Gastroesophageal sphincter (tissue), 3 donors: ENCODE measurements around the gene PLAU.

Source experiments
- EP300 ChIP-seq: sonication (generic); formaldehyde crosslinking; IDR thresholded peaks from one replicate; pipeline ENCODE4 v1.6.1; 2017; ENCODE audit warnings: antibody characterized with exemption, mild to moderate bottlenecking
- TF ChIP-seq, protein P1 (sequence below), 4 experiments: fragments of 200-600 bp in 2 of 4; fragments of 450-650 bp in 2 of 4; sonication (generic) in 1 of 4; IDR thresholded peaks; one replicate each; pipeline ENCODE4 v1.5.1; 2017 to 2019; ENCODE audit warnings: antibody characterized with exemption in 4 of 4, mild to moderate bottlenecking in 2 of 4, moderate library complexity in 2 of 4

DNA sequence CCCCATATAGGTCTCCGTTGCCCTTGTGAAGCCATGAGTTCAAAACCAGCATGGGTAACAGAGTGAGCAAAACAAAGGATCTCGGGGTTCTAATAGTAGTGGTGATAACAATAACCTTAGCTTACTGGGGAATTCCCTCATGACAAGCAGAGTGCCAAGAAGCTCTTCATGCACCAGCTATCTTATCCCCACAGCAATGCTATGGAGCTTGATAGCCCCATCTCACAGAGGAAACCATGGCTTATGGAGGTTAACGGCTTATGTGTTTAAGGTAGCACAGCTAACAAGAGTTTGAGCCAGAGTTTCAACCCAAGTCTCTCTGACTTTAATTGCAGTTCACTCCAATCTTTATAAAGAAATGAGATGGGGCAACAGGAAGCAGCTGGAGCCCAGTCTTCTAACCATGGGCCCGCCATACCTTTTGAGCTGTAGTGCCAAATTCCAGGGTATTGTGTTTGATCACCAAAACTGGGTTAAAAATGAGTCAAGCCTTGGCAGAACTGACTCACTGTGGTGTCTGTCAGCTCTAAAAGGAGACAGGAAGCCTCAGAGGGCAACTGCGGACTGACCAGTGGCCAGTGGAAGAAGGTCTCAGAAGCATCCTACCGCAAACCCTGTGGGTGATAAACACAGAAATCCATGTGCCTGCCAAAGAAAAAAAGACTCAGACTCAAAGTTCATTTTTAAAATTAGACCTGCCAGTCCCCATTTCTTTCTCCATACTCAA lies 16.5 kb upstream of the PLAU start:
- TF ChIP-seq, protein P1, sequence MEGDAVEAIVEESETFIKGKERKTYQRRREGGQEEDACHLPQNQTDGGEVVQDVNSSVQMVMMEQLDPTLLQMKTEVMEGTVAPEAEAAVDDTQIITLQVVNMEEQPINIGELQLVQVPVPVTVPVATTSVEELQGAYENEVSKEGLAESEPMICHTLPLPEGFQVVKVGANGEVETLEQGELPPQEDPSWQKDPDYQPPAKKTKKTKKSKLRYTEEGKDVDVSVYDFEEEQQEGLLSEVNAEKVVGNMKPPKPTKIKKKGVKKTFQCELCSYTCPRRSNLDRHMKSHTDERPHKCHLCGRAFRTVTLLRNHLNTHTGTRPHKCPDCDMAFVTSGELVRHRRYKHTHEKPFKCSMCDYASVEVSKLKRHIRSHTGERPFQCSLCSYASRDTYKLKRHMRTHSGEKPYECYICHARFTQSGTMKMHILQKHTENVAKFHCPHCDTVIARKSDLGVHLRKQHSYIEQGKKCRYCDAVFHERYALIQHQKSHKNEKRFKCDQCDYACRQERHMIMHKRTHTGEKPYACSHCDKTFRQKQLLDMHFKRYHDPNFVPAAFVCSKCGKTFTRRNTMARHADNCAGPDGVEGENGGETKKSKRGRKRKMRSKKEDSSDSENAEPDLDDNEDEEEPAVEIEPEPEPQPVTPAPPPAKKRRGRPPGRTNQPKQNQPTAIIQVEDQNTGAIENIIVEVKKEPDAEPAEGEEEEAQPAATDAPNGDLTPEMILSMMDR (IDR thresholded peaks at IDR 0.05), result no peak
- TF ChIP-seq EP300, result no peak
